Stimulated activated CD4-positive, alpha-beta T cell treated with anti-CD3 and anti-CD28 coated beads, Interleukin-4, amount 100 ng/mL, for 24 hours (primary cell): ENCODE data around the gene BLID.

Experiments
- DNase-seq: peaks from one replicate; pipeline ENCODE4 v3.0.0-alpha.2; 2020

The BLID gene

DNA sequence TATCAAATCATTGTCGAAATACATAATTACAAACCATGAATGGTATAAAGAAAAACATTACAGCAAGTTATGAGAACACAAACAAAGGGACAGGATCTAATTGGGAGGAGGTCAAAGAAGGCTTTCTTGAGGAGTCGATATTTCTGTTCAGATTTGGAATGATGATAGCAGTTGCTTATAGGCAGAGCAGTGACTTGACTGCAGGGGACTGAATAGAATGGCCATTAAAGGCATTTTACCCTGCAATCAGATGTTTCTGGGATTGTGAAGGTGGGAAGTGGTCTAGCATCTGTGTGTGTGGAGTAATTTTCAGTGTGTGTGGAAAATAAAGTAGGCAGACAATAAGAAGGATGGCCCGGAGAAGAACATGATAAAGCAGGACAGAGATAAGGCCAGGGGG is 41.0 kb downstream of the BLID start:
- no peak for DNase-seq

GRCh38 chr11:122074022-122074421 is 42.0 kb downstream of the BLID start:
- DNase-seq, result no peak

DNA sequence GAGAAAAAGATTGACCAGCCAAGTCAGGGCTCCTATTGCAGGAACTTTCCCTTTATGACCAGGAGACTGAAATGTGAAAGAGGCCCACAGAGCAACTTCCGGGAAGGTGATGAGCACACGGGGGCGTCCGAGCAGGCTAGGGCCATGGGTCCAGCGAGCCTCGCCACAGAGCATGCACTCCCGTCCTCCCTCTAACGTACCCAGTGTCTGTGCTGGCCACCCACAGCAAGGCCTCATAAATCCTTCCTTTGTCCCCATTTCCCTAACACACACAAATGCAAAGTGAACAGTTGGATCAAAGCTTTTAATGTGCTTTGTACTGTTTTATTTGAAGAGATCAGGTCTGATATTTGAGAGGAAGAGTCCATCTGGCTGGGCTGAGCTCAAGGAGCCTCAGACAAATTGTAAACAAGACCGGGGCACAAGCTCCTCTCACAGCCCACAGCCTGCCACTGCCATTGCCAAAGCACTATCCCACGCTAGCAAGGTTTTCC is 44.3 kb downstream of the BLID start:
- no peak for DNase-seq

GRCh38 chr11:122069707-122070360 is 46.2 kb downstream of the BLID start:
- no peak for DNase-seq

DNA sequence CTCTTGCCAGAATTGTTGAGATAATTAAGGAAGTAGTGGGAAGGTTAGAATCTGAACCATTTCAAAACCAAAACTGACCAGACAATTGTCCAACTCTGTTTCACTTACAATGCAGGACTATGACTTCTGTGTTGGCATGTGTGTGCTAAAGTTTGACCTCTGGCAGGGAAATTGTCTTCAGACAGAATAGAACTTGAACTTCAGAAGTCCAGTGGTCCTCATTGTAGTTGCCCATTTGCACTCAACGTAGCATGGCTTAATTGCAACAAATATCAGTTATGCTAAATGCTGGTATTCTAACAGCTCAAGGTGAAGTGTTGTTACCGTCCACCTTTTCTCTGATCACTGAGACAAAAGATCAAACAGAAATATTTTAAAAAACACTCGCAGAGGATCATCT is 47.2 kb downstream of the BLID start:
- no peak for DNase-seq

GRCh38 chr11:122068141-122068540 is 47.9 kb downstream of the BLID start:
- no peak for DNase-seq
